DND-41 (cell line): ENCODE measurements around the gene CRISP1.

Experiments used
- ATAC-seq: fragments of 200-7000 bp; cut with Tn5 transposase; 3 replicates; pipeline ENCODE4 v1.9.1; 2021; ENCODE audit warnings: low read depth; ENCODE audit not compliant: insufficient read depth
- DNase-seq: peaks from one replicate; pipeline ENCODE4 v3.0.0-alpha.2; 2020
- H2AFZ ChIP-seq: 2 replicates; pipeline ENCODE4 v1.6.0; 2012; ENCODE audit warnings: low read depth, low read length
- H3K27ac ChIP-seq: 2 replicates; pipeline ENCODE4 v1.5.1; 2012; ENCODE audit warnings: low read length, inconsistent platforms
- H3K27me3 ChIP-seq: fragments of 200-600 bp; sonication (generic); 2 replicates; pipeline ENCODE4 v1.6.0; 2012; ENCODE audit warnings: low read length, mild to moderate bottlenecking, inconsistent platforms; ENCODE audit not compliant: insufficient read depth, poor library complexity
- H3K36me3 ChIP-seq: 2 replicates; pipeline ENCODE4 v1.5.1; 2012; ENCODE audit warnings: low read length, inconsistent platforms; ENCODE audit not compliant: insufficient read depth
- H3K4me1 ChIP-seq: 2 replicates; pipeline ENCODE4 v1.5.1; 2012; ENCODE audit warnings: mild to moderate bottlenecking, low read length; ENCODE audit not compliant: insufficient read depth
- H3K4me2 ChIP-seq: 2 replicates; pipeline ENCODE4 v1.6.0; 2012; ENCODE audit warnings: mild to moderate bottlenecking, moderate library complexity, low read length, inconsistent platforms; ENCODE audit not compliant: insufficient read depth
- H3K4me3 ChIP-seq, 2 experiments: fragments of 200-600 bp in 1 of 2; shearing (Covaris generic) in 1 of 2; 2 replicates each; pipeline ENCODE4 v1.5.1; 2012 to 2016; ENCODE audit warnings: inconsistent platforms in 2 of 2, low read length in 2 of 2, mild to moderate bottlenecking in 2 of 2, low read depth in 1 of 2, moderate library complexity in 1 of 2
- H3K79me2 ChIP-seq: 2 replicates; pipeline ENCODE4 v1.6.0; 2012; ENCODE audit warnings: low read length, inconsistent platforms; ENCODE audit not compliant: insufficient read depth
- H3K9ac ChIP-seq: 2 replicates; pipeline ENCODE4 v1.6.0; 2012; ENCODE audit warnings: low read depth, mild to moderate bottlenecking, inconsistent platforms, low read length, moderate library complexity
- H3K9me3 ChIP-seq: 2 replicates; pipeline ENCODE4 v1.5.1; 2012; ENCODE audit warnings: low read length, moderate library complexity, mild to moderate bottlenecking, inconsistent platforms; ENCODE audit not compliant: insufficient read depth, severe bottlenecking
- H4K20me1 ChIP-seq: 2 replicates; pipeline ENCODE4 v1.6.0; 2012; ENCODE audit warnings: low read length; ENCODE audit not compliant: insufficient read depth
- CTCF ChIP-seq: IDR thresholded peaks from 2 replicates; pipeline ENCODE4 v1.5.1; 2012; ENCODE audit warnings: borderline replicate concordance, low read length, moderate library complexity, mild to moderate bottlenecking; ENCODE audit not compliant: poor library complexity, severe bottlenecking; ENCODE audit errors: extremely low read depth
- EZH2 ChIP-seq: IDR thresholded peaks from 3 replicates; pipeline ENCODE4 v1.6.1; 2012; ENCODE audit warnings: borderline replicate concordance, low read depth, mild to moderate bottlenecking, moderate library complexity, low read length, inconsistent platforms; ENCODE audit not compliant: severe bottlenecking

The CRISP1 gene

GRCh38 chr6:49911252-49911651, 44.9 kb upstream of the CRISP1 start:
- Histone ChIP-seq H3K79me2 (no peaks in the 10 kb centered on the region), H2AFZ (no peak overlapping the region), H4K20me1 (no peaks in the 10 kb centered on the region), H3K27me3 (no peaks in the 10 kb centered on the region), H3K27ac (no peak overlapping the region), H3K4me1 (no peaks in the 10 kb centered on the region), H3K9ac (no peak overlapping the region), H3K4me3 (no peak overlapping the region), H3K9me3 (no peaks in the 10 kb centered on the region), H3K36me3 (no peaks in the 10 kb centered on the region), H3K4me2 (no peak overlapping the region)
- DNase-seq (no peak), ATAC-seq (no peak)
- TF ChIP-seq EZH2 (no peak), CTCF (no peak)

GRCh38 chr6:49909563-49909962, 43.2 kb upstream of the CRISP1 start:
- no peak for DNase-seq
- H3K9me3 ChIP-seq, result no peaks in the 10 kb centered on the region
- no peaks in the 10 kb centered on the region for H3K36me3 ChIP-seq
- H3K79me2 ChIP-seq, result no peaks in the 10 kb centered on the region
- no peak for TF ChIP-seq CTCF
- ATAC-seq, result no peak
- no peak overlapping the region for H3K9ac ChIP-seq
- H3K4me2 ChIP-seq, result no peak overlapping the region
- H3K27ac ChIP-seq, result no peak overlapping the region
- no peak overlapping the region for H2AFZ ChIP-seq
- H3K4me1 ChIP-seq, result no peaks in the 10 kb centered on the region
- no peaks in the 10 kb centered on the region for H4K20me1 ChIP-seq
- H3K4me3 ChIP-seq, result no peak overlapping the region
- no peaks in the 10 kb centered on the region for H3K27me3 ChIP-seq

GRCh38 chr6:49906526-49906925, 40.2 kb upstream of the CRISP1 start:
- DNase-seq, result no peak
- Histone ChIP-seq H3K27me3 (no peaks in the 10 kb centered on the region), H3K27ac (no peak overlapping the region), H3K4me2 (no peak overlapping the region), H3K4me3 (no peak overlapping the region), H3K4me1 (no peaks in the 10 kb centered on the region), H4K20me1 (no peaks in the 10 kb centered on the region), H3K79me2 (no peaks in the 10 kb centered on the region), H3K9me3 (no peaks in the 10 kb centered on the region), H3K9ac (no peak overlapping the region), H2AFZ (no peak overlapping the region), H3K36me3 (no peaks in the 10 kb centered on the region)
- ATAC-seq, result no peak
- TF ChIP-seq EZH2 (no peak), CTCF (no peak)

- Histone ChIP-seq H3K36me3 (no peaks in the 10 kb centered on the region), H3K9ac (no peak overlapping the region), H3K4me3 (no peak overlapping the region), H3K9me3 (no peaks in the 10 kb centered on the region), H3K27ac (no peak overlapping the region), H2AFZ (no peak overlapping the region), H3K79me2 (no peaks in the 10 kb centered on the region), H3K27me3 (no peaks in the 10 kb centered on the region), H4K20me1 (no peaks in the 10 kb centered on the region), H3K4me2 (no peak overlapping the region), H3K4me1 (no peaks in the 10 kb centered on the region)
- DNase-seq, result no peak
- no peak for ATAC-seq
- TF ChIP-seq EZH2, result no peak
Observed at GRCh38 chr6:49905296-49905695, 39.0 kb upstream of the CRISP1 start.
